Cardiac fibroblast (primary cell): ENCODE measurements around the gene CACNB2.
"Not testable (repeated sequence)": the region's sequence is repeated elsewhere in the genome, so short reads cannot be mapped to it uniquely, and the experiment has no call there.

Experiments used
- DNase-seq, 2 donors: peaks; one replicate each; pipeline versions ENCODE4 v3.0.0 to v3.0.0-alpha.2; 2010; ENCODE audit warnings: low read depth in 2 of 2
- H3K4me3 ChIP-seq, 2 donors: replicated peaks in 1 of 2; 1 replicate in 1 of 2; 2 replicates in 1 of 2; pipeline ENCODE4 v1.5.1; 2011; ENCODE audit warnings: low read depth in 2 of 2, low read length in 2 of 2, mild to moderate bottlenecking in 2 of 2, moderate library complexity in 1 of 2
- CTCF ChIP-seq: IDR thresholded peaks from one replicate; pipeline ENCODE4 v1.5.1; 2011; ENCODE audit warnings: low read depth, mild to moderate bottlenecking, low read length, inconsistent platforms

Gene CACNB2

GRCh38 chr10:18561861-18562551 lies 421.8 kb downstream of the CACNB2 start:
- no peak for DNase-seq
- H3K4me3 ChIP-seq, result no peak overlapping the region
- no peak for TF ChIP-seq CTCF

DNA sequence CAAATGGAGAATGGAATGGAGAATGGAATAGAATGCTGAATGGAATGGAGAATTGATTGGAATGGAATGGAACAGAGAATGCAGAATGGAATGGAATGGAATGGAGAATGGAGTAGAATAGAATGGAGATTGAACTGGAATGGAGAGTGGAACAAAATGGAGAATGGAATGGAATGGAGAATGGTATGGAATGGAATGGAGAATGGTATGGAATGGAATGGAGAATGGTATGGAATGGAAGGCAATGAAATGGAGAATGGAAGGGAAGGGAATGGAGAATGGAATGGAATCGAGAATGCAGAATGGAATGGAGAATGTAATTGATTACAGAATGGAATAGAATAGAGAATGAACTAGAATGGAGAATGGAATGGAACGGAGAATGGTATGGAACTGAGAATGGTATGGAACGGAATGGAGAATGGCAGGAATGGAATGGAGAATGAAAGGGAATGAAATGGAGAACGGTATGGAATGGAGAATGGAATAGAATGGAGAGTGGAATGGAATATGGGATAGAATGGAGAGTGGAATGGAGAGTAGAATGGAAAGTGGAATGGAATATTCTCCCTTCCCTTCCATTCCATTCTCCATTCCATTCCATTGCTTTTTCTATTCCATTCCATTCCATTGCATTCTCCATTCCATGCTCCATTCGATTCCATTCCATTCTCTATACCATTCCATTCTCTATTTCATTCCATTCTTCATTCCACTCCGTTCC lies 422.9 kb downstream of the CACNB2 start:
- no peak overlapping the region for H3K4me3 ChIP-seq
- TF ChIP-seq CTCF, result no peak
- no peak for DNase-seq

GRCh38 chr10:18565006-18565405 lies 424.8 kb downstream of the CACNB2 start:
- H3K4me3 ChIP-seq, result no peak overlapping the region
- TF ChIP-seq CTCF, result no peak
- no peak for DNase-seq

GRCh38 chr10:18566177-18566576 lies 426.0 kb downstream of the CACNB2 start:
- no peak for DNase-seq
- no peak for TF ChIP-seq CTCF

GRCh38 chr10:18567343-18567856 lies 427.2 kb downstream of the CACNB2 start:
- H3K4me3 ChIP-seq, result no peak overlapping the region
- no peak for TF ChIP-seq CTCF
- no peak for DNase-seq

More at GRCh38 chr10:18566177-18566576, 426.0 kb downstream of the CACNB2 start:
- H3K4me3 ChIP-seq, result no peak overlapping the region

GRCh38 chr10:18570386-18570785 lies 430.2 kb downstream of the CACNB2 start:
- DNase-seq, H3K4me3 ChIP-seq: not testable (repeated sequence)

DNA sequence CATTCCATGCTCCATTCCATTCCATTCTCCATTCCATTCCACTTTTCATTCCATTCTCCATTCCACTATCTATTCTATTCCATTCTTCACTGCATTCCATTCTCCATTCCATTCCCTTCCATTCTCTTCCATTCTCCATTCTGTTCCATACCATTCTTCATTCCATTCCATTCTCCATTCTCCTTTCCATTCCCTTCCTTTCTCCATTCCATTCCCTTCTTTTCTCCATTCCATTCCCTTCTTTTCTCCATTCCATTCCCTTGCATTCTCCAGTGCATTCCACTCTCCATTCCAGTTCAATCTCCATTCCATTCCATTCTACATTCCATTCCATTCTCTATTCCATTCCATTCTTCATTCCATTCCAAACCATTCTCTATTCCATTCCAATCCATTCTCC lies 430.9 kb downstream of the CACNB2 start:
- no peak for DNase-seq
- H3K4me3 ChIP-seq, result no peak overlapping the region
- TF ChIP-seq CTCF, result no peak
